ENCODE data around the gene UNCX. TPM values are rescaled to one million over a fixed set of nuclear protein-coding genes. Genes with fewer than 3 reads are reported as not detected.
"Not testable (repeated sequence)": the region's sequence is repeated elsewhere in the genome, so short reads cannot be mapped to it uniquely, and the experiment has no call there.

Gene UNCX
- total RNA-seq, 2 experiments from 2014 or later: not detected

DNA sequence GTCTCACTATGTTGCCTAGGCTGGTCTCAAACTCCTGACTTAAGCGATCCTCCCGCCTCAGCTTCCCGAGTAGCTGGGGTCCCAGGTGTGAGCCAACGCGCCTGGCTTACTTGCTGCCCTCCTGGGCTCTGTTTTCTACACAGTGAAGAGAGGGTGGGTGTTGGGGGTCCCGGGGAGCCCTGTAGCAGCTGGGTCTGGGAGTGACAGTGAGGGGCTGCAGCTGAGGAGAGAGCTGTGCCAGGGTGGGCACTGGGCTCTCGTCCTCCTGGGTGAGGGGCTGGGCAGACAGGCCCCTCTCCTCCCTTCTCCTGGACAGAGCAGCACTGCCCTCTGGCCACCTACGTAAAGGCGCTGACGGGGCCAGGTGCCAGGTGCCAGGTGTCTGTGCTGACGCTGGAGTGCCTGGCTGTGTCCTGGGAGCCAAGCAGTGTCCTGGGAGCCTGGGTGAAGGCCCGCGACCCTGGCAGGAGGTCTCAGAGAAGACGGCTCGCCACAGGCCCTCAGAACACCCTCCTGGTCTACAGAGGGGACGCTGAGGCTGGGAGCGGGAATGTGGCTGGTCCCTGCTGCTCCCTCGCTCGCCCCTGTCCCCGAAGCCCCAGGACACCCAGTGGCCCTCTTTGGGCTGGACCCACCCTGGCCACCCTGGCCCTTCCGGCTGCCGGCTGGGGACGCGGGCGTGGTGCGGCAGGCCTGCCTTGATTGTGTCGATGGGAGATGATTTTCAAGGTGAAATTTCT, 35.6 kb downstream of the UNCX start:
- CTCF ChIA-PET: no interaction called here
- POLR2A ChIA-PET: no interaction called here

DNA sequence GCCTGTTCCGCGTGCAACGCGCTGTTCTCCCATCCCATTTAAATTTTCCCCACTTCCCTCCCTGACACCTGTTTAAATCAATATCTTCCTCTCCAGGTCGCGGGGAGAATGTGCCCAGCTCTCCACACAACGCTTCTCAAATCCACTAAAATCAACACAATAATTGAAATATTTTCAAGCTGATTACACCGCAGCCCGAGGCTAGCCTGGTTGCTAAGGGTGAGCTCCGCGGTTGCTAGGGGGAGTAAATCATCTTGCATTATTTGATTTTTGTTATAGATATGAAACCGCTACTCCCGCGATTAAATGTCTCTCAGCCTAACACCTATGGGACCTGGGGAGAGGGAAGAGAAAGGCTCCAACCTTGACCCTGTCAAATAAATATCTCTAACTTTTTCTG, 36.2 kb downstream of the UNCX start:
- ChIA-PET POLR2A (no interaction called here), CTCF (no interaction called here)

DNA sequence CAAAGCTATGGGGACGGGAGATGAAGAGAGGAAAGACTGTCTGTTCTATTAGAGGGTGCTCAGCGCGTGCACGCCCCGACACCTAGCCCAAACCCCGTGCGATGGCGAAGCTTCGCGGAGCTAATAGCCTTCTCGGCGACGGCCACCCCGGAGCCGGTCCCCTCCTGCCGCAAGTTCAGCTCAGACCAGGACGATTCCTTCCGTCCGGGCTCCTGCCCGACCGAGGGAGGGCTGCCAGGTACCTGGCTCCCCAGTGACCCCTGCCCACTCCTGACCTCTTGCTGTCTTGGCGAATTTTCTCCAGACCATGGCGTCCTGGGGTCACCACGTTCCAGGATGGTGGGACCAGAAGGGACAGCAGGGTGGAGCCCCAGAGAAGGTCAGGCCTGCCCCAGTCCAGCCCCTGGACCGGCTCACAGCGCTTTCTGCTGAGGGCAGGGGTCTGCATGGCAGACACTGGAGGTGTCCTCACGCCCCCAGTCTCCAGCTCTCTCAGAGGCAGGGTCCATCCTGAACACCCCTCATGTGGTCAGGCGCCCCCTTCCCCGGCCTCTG, 36.7 kb downstream of the UNCX start:
- ChIA-PET POLR2A (interaction anchor here (0.6 kb wide), 1 partner anchor 10 kb away, joined by 3 read pairs; no protein-coding TSS in a partner anchor), CTCF (no interaction called here)

DNA sequence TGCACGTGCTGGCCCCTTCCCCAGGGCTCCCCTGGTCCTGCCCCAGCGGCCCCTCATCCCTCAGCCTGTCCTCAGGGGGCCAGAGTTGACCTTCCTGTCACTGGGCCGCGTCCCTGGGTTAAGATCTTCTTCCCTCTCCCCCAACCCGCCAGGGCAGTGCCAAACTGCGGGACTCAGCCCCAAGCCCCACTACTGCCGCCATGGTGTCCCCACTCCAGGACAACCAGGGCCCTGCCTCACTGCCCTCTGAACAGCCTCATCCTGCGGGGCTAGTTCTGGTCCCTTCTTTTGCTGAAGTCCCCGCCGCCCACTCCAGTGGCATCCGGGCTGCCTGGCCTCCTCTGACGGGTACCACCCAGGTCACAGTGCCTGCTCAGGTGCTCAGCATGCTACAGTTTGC, 37.5 kb downstream of the UNCX start:
- POLR2A ChIA-PET: no interaction called here
- CTCF ChIA-PET: no interaction called here

DNA sequence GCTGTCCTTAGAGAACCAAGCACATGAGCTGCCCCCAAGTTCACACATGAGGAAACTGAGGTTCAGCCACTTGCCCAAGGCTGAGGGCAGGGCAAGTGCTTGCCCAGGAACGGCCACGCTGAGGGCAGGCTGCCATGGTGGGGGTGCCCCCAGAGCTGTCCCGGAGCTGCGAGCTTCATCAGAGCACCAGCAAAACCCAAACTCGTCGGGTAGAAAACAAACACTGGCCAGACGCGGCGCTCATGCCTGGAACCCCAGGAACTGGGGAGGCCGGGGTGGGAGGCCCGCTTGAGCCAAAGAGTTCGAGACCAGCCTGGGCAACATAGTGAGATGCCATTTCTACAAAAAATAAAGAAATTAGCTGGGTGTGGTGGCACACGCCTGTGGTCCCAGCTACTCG, 38.4 kb downstream of the UNCX start:
- CTCF ChIA-PET: no interaction called here
- POLR2A ChIA-PET: no interaction called here

DNA sequence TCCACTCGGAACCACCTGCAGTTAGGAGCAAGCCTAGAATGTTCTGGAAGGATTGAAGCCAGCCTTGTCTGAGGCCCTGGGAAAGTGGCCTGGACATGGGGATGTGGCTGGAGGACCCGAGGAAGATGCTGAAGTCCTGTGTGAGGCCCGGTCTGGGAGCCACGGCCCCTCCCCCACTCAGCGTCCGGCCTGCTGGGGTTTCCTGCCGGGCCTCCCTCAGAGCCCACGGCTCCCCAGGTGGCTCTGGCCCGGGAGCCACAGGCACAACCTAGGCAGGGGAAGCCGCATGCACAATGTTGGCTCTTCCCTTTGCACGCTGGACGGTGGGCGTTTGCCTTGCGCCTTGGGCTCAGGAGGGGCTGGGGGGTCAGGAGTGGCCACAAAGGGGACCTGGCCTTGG, 39.0 kb downstream of the UNCX start:
- ChIA-PET CTCF (no interaction called here), POLR2A (no interaction called here)

DNA sequence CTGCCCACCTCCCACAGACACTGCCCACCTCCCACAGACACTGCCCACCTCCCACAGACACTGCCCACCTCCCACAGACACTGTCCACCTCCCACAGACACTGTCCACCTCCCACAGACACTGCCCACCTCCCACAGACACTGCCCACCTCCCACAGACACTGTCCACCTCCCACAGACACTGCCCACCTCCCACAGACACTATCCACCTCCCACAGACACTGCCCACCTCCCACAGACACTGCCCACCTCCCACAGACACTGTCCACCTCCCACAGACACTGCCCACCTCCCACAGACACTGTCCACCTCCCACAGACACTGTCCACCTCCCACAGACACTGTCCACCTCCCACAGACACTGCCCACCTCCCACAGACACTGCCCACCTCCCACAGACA, 39.5 kb downstream of the UNCX start:
- CTCF ChIA-PET, POLR2A ChIA-PET: not testable (repeated sequence)

DNA sequence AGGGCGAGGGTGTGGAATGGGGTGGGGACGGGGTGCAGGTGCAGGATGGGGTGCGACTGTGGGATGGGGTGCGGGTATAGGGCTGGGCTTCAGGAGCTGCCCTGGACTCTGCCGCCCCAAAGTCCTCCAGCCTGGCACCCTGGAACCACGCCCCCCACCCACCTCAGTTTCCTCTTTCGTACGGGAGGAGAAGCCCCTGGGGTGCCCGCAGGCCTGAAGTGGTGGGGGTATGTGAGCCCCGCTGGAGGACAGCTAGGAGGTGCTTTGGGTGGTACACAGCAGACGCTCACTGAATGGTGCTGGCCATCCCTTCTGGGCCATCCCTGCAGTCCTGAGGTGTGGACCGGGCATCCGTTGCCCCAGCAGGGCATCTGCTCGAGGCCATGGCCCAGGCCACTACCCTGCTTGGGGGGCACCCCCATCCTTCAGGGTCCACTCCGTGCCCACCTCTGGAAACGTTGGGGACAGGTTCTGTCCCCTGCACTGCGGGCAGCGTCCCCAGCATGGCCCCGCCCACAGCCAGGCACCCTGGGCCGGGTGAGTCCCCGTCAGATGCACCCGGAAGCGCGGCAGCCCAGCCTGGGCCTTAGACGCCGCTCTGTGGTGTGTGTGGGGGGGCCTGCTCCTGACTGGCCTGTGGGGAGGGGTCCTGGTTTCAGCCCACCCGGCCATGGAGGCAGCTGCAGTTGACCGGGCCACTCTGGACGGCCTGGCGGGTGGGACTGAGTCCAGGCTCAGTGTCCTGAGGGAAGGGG, 41.6 kb downstream of the UNCX start:
- CTCF ChIA-PET: no interaction called here
- POLR2A ChIA-PET: no interaction called here

DNA sequence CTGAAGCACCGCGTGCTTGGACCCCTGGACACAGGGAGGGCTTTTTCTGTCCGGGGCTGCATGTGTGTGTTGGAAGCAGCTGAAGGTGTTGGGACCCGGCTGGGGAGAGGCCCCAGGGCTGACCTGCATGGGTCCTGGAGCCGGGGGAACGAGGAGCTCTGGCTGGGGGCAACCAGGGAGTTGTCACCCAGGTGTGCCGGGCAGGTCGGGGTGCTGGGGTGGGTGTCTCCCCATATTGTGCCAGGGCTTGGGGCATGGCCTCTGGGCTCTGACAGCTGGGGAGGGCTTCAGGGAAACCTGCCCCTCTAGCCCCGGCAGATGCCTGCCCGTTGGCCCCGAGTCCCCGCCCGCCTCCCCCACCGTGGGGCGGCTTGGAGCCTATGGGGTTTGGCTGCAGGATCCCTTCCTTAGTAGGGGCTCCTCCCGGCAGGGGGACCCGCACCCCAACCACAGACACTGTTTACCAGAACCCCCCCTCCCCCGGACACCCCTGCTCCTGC, 42.3 kb downstream of the UNCX start:
- ChIA-PET POLR2A (no interaction called here), CTCF (no interaction called here)

DNA sequence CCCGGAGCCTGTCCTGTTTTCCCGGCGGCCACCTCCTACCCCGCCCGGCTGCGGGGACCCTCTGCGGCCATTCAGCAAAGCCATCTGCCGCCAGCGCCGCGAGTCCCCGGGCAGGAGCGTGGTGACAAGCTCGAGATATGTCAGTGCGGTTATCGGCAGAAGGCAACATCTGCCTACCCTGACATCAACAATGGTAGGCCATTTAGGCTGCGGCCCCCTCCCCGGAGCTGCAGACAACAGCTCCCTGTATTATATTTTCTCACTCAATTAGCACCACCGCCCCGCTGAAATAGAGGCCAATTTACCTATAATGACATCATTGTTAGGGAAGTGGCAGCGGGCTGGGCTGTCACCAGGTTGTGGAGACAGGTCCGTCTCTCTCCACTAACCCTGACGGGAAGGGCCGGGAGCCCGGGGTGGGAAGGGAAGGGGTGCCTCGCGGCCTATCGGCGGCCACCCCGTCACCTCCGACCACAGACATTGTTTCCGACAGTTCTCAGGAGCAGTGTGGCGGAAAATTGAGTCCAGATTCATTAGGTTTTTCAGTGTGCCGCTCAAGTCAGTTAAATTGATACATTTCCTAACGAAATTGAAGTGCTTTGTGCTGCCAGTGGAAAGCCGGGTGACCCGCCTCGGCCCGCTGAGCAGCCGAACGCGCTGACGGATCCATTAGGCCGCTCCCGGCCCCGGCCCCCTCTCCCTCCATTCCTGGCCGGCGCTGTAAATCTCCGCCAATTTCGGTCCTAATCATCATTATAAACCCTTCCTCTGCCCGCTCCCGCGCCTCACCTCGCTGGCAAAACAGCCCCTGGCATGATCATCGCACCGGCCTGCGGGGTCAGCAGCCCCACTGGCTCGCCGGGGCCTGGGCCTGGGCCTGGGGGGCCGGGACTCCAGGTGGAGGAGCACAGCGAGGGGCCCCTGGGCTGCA, 43.0 kb downstream of the UNCX start:
- ChIA-PET CTCF (no interaction called here), POLR2A (no interaction called here)

DNA sequence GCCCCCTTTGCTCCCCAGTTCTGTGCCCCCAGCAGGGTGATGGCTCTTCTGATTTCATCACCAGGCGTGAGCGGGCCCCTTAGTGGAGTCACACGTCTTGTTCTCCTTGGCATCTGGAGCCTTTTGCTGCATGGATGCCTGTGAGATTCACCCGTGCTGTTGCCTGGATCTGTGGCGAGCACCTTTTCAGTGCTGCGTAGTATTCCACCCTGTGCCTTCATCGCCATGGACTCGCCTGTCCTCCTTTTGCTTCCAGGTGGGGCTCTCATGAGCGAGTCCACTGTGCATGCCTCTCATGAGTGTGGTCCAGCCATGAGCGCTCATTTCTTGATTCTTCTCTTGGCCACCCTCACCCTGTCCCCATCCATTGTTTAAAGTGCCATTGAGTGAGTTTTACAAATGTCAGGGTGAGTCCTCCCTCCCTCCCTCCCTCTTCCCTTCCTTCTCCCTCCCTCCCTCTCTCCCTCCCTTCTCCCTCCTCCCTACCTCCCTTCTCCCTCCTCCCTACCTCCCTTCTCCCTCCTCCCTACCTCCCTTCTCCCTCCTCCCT, 44.0 kb downstream of the UNCX start:
- ChIA-PET POLR2A (no interaction called here), CTCF (no interaction called here)

DNA sequence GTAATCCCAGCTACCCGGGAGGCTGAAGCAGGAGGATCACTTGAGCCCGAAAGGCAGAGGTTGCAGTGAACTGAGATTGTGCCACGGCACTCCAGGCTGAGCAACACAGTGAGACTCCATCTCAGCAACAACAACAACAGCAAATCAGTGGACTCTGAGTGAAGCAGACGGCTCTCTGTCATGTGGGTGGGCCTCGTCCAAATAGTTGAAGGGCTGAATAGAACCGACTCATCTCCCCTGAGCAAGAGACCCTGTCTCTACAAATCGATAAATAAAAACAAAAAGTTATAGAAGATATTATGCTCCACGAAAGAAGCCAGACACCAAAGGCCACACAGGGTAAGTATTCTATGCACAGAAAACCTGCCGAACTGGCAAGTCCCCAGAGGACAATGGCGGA, 45.9 kb downstream of the UNCX start:
- ChIA-PET POLR2A (no interaction called here), CTCF (no interaction called here)

DNA sequence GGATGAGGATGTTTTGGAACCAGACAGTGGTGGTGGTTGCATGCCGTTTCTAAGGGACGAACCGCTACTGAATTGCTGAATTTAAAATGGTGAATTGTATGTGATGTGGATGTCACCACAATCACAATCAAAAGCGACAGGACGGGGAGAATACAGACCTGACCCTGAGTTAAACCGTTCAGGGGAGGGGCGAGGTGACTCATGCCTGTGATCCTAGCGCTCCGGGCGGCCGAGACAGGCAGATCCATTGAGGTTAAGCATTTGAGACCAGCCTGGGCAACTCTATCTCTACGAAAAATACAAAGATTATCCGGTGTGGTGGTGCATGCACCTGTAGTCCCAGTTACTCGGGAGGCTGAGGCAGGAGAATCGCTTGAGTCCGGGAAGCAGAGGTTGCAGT, 46.4 kb downstream of the UNCX start:
- CTCF ChIA-PET: no interaction called here
- POLR2A ChIA-PET: no interaction called here

DNA sequence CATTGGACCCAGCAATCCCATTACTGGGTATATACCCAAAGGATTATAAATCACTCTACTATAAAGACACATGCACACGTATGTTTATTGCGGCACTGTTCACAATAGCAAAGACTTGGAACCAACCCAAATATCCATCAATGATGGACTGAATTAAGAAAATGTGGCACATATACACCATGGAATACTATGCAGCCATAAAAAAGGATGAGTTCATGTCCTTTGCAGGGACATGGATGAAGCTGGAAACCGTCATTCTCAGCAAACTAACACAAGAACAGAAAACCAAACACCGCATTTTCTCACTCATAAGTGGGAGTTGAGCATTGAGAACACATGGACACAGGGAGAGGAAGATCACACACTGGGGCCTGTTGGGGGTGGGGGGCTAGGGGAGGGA, 47.2 kb downstream of the UNCX start:
- POLR2A ChIA-PET, CTCF ChIA-PET: not testable (repeated sequence)

DNA sequence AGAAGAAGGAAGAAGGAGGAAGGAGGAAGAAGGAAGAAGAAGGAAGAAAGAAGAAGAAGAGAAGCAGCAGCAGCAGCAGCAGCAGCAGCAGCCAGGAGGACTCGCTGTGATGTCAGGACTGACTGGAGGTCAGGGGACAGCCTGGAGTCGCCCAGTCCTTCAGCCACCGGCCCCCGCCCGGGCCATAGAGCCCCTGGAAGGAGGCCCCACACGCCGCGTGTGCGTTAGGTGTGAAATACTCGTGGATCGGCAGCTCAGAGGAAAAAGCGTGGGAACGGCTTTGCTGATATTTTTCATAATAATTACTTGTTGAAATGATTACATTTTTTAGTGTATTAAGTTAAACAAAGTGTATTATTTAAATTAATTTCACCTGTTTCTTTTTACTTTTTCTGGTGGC, 48.4 kb downstream of the UNCX start:
- ChIA-PET CTCF (no interaction called here), POLR2A (no interaction called here)

DNA sequence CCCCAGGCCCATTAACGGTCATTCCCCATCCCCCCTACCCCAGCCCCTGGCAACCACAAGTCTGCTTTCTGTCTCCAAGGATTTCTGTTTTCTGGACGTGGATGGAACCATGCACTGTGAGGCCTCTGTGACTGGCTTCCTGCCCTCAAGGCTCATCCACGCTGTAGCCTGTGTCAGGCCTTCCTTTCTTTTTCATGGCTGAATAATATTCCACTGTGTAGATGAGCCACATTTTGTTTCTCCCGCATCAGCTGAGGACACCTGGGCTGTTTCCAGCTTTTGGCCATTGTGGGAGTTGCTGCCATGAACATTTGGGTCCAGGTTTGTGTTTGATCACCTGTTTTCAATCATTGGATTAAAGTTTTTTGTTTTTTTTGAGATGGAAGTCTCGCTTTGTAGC, 50.0 kb downstream of the UNCX start:
- ChIA-PET POLR2A (no interaction called here), CTCF (no interaction called here)

DNA sequence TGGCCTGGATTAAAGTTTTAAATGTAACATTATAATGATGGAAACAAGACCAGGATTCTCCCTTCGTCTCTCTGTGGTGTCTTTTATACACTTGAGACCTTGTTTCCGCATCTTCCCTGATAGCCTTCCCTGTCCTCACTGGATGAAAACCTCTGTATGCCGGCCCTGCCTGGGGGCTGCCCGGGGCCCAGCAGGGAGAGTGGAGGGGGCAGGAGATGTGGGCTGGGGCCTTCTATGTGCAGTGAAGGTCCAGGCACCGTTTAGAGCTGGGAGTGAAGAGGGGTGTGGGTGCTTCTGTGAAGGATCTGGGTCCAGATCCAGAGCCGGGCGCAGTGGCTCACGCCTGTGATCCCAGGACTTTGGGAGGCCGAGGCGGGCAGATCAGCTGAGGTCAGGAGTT, 50.7 kb downstream of the UNCX start:
- CTCF ChIA-PET: no interaction called here

DNA sequence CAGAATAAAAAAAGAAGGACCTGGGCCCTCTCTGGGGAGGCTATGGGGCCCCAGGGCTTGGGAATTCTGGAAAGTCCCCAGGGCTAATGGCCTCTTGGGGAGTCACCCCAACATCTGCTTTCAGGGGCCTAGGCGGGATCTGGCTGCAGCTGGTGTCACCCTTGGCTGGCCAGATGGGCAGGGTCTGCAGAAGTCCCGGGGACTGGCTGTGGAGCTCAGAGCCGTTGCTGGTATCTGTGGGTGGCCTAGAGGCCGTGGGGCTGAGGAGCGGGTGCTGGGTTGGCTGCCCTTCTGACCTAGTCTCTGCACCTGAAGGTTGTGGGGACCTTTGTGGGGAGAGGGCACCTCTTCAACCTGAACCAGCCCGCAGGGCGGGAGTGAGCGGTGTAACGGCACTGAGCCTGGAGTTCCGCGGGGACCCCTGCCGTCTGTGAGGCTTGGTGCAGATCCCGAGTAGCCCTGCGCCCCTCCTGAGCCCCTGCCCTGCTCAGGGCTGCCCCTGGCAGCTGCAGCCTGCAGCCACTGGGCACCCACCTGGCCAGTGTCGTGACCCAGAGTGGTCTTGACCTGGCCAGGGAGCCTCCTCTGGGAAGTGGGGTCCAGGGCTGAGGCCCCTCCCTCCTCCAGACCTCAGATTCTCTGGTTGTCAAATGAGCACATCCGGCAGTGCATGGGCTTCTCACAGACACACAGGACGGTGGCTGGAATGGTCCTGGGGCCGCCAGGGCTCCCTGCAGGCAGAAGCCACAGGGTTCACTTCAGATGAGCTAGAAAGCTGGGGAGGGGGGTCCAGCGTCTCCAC, 51.5 kb downstream of the UNCX start:
- ChIA-PET CTCF (no interaction called here), POLR2A (no interaction called here)

More for the DNA sequence above, 50.7 kb downstream of the UNCX start:
- POLR2A ChIA-PET: no interaction called here

DNA sequence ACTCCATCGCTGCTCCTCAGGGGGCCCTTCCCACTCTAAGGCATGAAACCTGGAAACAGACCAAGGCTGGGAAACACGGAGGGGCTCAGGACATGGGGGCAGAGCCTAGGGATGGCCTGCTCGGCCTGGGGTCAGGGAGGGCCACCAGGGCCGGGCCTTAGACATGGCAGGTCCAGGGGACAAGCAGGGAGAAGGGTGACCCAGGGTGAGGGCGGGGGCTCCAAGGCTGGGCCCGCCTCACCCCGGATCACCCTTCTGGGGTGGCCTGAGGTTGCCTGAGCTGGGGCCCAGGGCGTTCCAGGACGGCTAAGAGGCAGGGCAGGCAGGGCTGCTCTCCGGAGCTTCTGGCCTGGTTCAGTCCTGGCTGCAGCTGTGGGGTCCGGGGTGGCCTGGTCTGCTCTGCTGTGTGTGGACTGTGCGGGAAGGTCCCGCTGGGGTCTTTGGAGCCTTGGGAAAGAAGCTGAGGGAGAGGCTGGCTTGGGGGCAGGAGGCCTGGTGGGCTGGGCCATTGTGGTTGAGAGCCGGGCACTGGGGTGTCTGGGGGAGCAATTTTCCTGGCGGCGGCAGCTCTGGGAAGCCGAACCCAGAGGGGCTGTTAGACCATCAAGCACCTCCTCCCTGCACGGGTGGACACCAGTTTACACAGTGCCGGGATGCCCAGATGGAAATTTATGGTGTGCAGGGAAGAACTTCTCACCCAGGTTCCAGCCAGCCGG, 52.2 kb downstream of the UNCX start:
- ChIA-PET CTCF (no interaction called here), POLR2A (interaction anchor here (0.5 kb wide), 1 partner anchor 37 kb away, joined by 4 read pairs; no protein-coding TSS in a partner anchor)
